Vagina (tissue), 2 donors: ENCODE measurements around the gene KRTAP9-3. TPM values are rescaled to one million over a fixed set of nuclear protein-coding genes. Genes with fewer than 3 reads are reported as not detected.
"Not testable (repeated sequence)": the region's sequence is repeated elsewhere in the genome, so short reads cannot be mapped to it uniquely, and the experiment has no call there.

Experiments
- DNase-seq, 2 donors: peaks; one replicate each; pipeline ENCODE4 v3.0.0-alpha.2; 2017; ENCODE audit errors: extremely low spot score in 2 of 2
- H3K27ac ChIP-seq: fragments of 200-600 bp; sonication (generic); one replicate; pipeline ENCODE4 v1.5.1; 2019
- H3K27me3 ChIP-seq: fragments of 200-600 bp; sonication (generic); one replicate; pipeline ENCODE4 v1.5.1; 2019
- H3K36me3 ChIP-seq, 2 donors: fragments of 200-600 bp; sonication (generic); one replicate each; pipeline ENCODE4 v1.5.1; 2017 to 2019
- H3K4me1 ChIP-seq: fragments of 200-600 bp; sonication (generic); one replicate; pipeline ENCODE4 v1.5.1; 2019
- H3K4me3 ChIP-seq, 2 donors: fragments of 200-600 bp; sonication (generic); 1 replicate in 1 of 2; 2 replicates in 1 of 2; pipeline ENCODE4 v1.5.1; 2016 to 2019
- H3K9me3 ChIP-seq: fragments of 200-600 bp; sonication (generic); one replicate; pipeline ENCODE4 v1.5.1; 2019
- POLR2A ChIP-seq, 2 donors: fragments of 450-650 bp; IDR thresholded peaks; one replicate each; pipeline ENCODE4 v1.6.1; 2017; ENCODE audit warnings: antibody characterized with exemption in 2 of 2, mild to moderate bottlenecking in 2 of 2, moderate library complexity in 2 of 2
- POLR2AphosphoS5 ChIP-seq, 2 donors: sonication (generic); formaldehyde crosslinking; IDR thresholded peaks; one replicate each; pipeline ENCODE4 v1.9.0; 2017; ENCODE audit warnings: antibody characterized with exemption in 2 of 2, mild to moderate bottlenecking in 2 of 2, low read depth in 1 of 2; ENCODE audit not compliant: insufficient read depth in 1 of 2
- intact Hi-C: fragments of 100-400 bp; cut with DNase I; formaldehyde crosslinking; loops from one replicate; pipeline ENCODE4 v1.15.1; 2023
- total RNA-seq: library from RNA; depleted of rRNA; stranded (reverse); fragments of >200 nt; gene quantifications from one replicate; pipeline ENCODE4 v1.2.3, GENCODE V29; 2016
- TF ChIP-seq, protein P1 (sequence below), 3 experiments: fragments of 450-650 bp in 2 of 3; fragments of 200-600 bp in 1 of 3; sonication (generic) in 1 of 3; IDR thresholded peaks; one replicate each; pipeline ENCODE4 v1.5.1; 2017 to 2019; ENCODE audit warnings: antibody characterized with exemption in 3 of 3, mild to moderate bottlenecking in 2 of 3, moderate library complexity in 2 of 3

KRTAP9-3 gene
- total RNA-seq, 1 donor from 2014 or later: not detected

DNA sequence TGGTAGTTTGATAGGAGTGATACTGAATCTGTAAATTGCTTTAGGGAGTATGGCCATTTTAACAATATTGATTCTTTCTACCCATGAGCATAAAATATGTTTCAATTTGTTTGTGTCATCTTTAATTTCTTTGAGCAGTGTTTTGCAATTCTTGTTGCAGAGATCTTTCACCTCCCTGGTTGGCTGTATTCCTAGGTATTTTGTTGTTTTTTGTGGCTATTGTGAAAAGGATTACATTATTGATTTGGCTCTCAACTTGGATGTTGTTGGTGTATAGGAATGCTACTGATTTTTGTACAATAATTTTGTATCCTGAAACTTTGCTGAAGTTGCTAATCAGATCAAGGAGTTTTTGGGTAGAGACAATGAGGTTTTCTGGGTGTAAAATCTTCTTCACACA is 26.2 kb downstream of the KRTAP9-3 start:
- Histone ChIP-seq H3K4me1 (no peaks in the 10 kb centered on the region), H3K4me3 (no peak overlapping the region), H3K27ac (no peak overlapping the region), H3K9me3 (no peaks in the 10 kb centered on the region), H3K36me3 (no peaks in the 10 kb centered on the region), H3K27me3 (no peaks in the 10 kb centered on the region)
- no peak for TF ChIP-seq POLR2A (IDR thresholded peaks at IDR 0.05)
- no peak for TF ChIP-seq POLR2AphosphoS5 (IDR thresholded peaks at IDR 0.05; ENCODE audit: insufficient read depth in 1 of 2, low read depth in 1 of 2)
- TF ChIP-seq, protein P1, sequence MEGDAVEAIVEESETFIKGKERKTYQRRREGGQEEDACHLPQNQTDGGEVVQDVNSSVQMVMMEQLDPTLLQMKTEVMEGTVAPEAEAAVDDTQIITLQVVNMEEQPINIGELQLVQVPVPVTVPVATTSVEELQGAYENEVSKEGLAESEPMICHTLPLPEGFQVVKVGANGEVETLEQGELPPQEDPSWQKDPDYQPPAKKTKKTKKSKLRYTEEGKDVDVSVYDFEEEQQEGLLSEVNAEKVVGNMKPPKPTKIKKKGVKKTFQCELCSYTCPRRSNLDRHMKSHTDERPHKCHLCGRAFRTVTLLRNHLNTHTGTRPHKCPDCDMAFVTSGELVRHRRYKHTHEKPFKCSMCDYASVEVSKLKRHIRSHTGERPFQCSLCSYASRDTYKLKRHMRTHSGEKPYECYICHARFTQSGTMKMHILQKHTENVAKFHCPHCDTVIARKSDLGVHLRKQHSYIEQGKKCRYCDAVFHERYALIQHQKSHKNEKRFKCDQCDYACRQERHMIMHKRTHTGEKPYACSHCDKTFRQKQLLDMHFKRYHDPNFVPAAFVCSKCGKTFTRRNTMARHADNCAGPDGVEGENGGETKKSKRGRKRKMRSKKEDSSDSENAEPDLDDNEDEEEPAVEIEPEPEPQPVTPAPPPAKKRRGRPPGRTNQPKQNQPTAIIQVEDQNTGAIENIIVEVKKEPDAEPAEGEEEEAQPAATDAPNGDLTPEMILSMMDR (IDR thresholded peaks at IDR 0.05): no peak
- intact Hi-C loops: no loop called here
- no peak for DNase-seq

DNA sequence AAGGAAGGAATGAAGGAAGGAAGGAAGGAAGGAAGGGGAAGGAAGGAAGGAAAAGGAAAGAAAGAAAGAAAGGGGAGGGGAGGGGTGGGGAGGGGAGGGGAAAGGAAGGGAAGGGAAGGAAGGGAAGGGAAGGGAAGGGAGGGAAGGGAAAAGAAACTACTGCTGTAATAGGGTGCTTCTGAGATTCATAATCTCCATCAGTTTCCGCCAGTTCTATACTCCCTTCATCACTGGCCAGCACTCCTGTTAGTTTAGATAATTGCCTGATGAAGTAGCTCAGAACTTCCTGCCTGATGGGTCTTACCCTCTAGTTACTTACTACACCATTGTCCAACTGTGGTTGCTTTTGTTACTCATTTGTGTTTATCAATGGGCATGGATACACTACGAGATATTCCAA is 31.0 kb downstream of the KRTAP9-3 start:
- no peak for DNase-seq
- no peak overlapping the region for H3K27ac ChIP-seq
- intact Hi-C loops: no loop called here
- H3K4me1 ChIP-seq: no peaks in the 10 kb centered on the region
- no peak overlapping the region for H3K4me3 ChIP-seq
- H3K27me3 ChIP-seq: no peaks in the 10 kb centered on the region
- H3K36me3 ChIP-seq: no peaks in the 10 kb centered on the region
- TF ChIP-seq, protein P1 (IDR thresholded peaks at IDR 0.05): no peak
- TF ChIP-seq POLR2A (IDR thresholded peaks at IDR 0.05): no peak
- no peak for TF ChIP-seq POLR2AphosphoS5 (IDR thresholded peaks at IDR 0.05; ENCODE audit: insufficient read depth in 1 of 2, low read depth in 1 of 2)
- H3K9me3 ChIP-seq: no peaks in the 10 kb centered on the region

DNA sequence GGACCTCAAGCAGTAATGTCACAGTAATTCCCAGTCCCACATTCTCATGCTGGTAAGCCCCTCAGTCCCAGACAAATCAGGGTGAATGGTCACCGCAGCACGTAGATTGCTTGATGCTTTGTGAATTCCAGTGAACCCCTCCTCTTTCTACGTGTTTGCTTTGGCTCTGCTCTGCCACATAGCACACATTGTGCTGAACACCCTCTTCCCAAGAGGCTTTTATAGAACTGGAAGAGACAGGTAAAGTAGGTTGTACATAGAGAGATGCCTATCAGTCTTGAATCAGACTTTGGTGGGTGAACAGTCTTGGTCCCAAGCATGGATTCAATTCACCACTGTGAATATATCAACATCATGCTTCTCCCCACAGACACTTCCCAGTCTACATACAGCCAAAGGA is 32.4 kb downstream of the KRTAP9-3 start:
- intact Hi-C loops: no loop called here
- no peak for DNase-seq
- no peaks in the 10 kb centered on the region for H3K36me3 ChIP-seq
- H3K9me3 ChIP-seq: no peaks in the 10 kb centered on the region
- H3K27ac ChIP-seq: no peak overlapping the region
- H3K27me3 ChIP-seq: no peaks in the 10 kb centered on the region
- no peak overlapping the region for H3K4me3 ChIP-seq
- TF ChIP-seq POLR2A (IDR thresholded peaks at IDR 0.05): no peak
- TF ChIP-seq POLR2AphosphoS5 (IDR thresholded peaks at IDR 0.05; ENCODE audit: insufficient read depth in 1 of 2, low read depth in 1 of 2): no peak
- TF ChIP-seq, protein P1 (IDR thresholded peaks at IDR 0.05): no peak
- no peaks in the 10 kb centered on the region for H3K4me1 ChIP-seq

DNA sequence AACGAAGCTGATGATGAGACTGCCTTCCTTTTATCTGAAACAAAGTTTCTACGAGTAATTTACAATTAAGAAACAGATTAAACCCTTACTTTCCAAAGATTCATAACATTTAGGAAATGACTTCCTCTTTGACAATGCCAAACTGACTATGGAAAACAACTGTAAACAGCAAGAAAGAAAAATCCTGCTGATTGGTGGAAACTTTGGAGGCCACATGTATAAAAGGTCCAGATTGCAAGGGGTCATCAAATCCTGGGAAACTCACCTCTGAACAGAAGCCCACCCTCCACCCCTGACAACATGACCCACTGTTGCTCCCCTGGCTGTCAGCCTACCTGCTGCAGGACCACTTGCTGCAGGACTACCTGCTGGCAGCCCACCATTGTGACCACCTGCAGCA is 32.8 kb downstream of the KRTAP9-3 start, which contains the start of gene KRTAP9-6:
Gene KRTAP9-6 (plus strand): TSS at position 301 of the 400 bp plus-strand sequence. CDS start 0 bp downstream, at position 301.
- intact Hi-C loops: no loop called here
- H3K4me3 ChIP-seq: no peak within 1 kb of the TSS
- TF ChIP-seq, protein P1 (IDR thresholded peaks at IDR 0.05): no peak
- TF ChIP-seq POLR2A (IDR thresholded peaks at IDR 0.05): no peak
- no peaks in the 10 kb centered on the region for H3K4me1 ChIP-seq
- H3K36me3 ChIP-seq: no peaks in the 10 kb centered on the region
- no peaks in the 10 kb centered on the region for H3K27me3 ChIP-seq
- no peak within 1 kb of the TSS for H3K27ac ChIP-seq
- no peak for DNase-seq
- H3K9me3 ChIP-seq: no peaks in the 10 kb centered on the region

DNA sequence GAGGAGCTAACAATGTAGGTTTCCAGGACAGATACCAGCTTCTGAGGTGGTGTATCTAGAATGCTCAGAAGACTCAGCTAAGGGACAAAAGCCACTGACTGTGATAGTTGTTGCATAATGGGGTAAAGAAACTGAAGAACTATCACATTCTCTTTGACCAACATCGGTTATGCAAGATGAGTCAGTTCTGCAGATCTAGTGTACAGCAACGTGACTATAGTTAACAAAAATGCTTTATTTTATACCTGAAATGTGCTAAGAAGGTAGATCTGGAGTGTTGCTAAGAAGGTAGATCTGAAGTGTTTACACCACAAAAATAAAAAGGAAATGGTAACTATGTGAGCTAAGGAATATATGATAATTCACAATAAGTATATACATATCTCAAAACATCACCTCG is 35.5 kb downstream of the KRTAP9-3 start:
- Histone ChIP-seq H3K27me3 (no peaks in the 10 kb centered on the region), H3K27ac (no peak overlapping the region), H3K4me1 (no peaks in the 10 kb centered on the region), H3K36me3 (no peaks in the 10 kb centered on the region), H3K4me3 (no peak overlapping the region), H3K9me3 (no peaks in the 10 kb centered on the region)
- TF ChIP-seq POLR2AphosphoS5 (IDR thresholded peaks at IDR 0.05; ENCODE audit: insufficient read depth in 1 of 2, low read depth in 1 of 2): no peak
- TF ChIP-seq, protein P1 (IDR thresholded peaks at IDR 0.05): no peak
- no peak for TF ChIP-seq POLR2A (IDR thresholded peaks at IDR 0.05)
- no peak for DNase-seq
- intact Hi-C loops: no loop called here

DNA sequence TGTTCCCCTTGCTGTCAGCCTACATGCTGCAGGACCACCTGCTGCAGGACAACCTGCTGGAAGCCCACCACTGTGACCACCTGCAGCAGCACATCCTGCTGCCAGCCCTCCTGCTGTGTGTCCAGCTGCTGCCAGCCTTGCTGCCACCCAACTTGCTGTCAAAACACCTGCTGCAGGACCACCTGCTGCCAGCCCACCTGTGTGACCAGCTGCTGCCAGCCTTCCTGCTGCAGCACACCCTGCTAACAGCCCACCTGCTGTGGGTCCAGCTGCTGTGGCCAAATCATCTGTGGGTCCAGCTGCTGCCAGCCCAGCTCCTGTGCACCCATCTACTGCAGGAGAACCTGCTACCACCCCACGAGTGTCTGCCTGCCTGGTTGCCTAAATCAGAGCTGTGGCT is 39.1 kb downstream of the KRTAP9-3 start:
- H3K4me1 ChIP-seq, H3K9me3 ChIP-seq: not testable (repeated sequence)

More for the DNA sequence above, 39.1 kb downstream of the KRTAP9-3 start:
- DNase-seq, H3K4me3 ChIP-seq, intact Hi-C loops, H3K27ac ChIP-seq, H3K27me3 ChIP-seq, H3K36me3 ChIP-seq: not testable (repeated sequence)
